ENCODE data around the gene SLC22A16.
"Not testable (repeated sequence)": the region's sequence is repeated elsewhere in the genome, so short reads cannot be mapped to it uniquely, and the experiment has no call there.

Gene SLC22A16

DNA sequence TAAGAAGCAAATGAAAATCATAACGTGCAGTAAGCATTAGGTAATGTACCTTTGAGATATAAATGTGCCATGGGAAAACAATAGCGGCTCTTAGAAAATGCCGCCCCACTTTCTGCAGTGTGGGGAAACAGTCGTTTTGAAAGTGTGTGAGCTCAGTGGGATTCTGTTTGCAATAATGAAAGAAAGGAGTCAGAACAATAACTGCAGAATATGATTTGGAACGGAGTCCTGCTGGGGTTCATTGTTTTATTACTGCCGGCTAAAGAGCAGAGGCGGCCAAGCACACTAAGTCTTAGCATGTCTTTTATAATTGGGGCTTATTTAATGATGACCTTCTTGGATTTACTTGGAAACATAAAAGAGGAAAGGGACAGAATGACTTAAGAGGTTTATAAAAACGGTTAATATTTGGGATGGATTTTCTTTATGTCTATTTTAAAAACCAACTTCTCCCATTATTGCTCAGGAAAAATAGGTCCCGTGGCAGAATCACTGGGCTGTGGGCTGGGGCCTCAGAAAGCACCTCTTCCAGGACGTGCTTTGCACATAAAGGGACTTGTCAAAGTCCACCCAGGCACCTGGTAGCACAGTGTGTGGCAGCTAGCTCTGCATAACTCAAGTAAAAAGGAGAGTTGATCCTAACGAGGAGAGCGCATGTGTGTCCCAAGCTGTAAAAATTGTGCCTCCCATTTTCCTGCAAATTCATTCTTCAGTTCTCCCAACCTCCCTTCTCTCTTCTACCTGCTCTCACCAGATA, 44.0 kb upstream of the SLC22A16 start:
- no peak overlapping the region for H3K27ac ChIP-seq
- TF ChIP-seq CTCF (IDR thresholded peaks at IDR 0.05) (no peak), ZFX (IDR thresholded peaks at IDR 0.05; ENCODE audit: borderline replicate concordance) (no peak)

DNA sequence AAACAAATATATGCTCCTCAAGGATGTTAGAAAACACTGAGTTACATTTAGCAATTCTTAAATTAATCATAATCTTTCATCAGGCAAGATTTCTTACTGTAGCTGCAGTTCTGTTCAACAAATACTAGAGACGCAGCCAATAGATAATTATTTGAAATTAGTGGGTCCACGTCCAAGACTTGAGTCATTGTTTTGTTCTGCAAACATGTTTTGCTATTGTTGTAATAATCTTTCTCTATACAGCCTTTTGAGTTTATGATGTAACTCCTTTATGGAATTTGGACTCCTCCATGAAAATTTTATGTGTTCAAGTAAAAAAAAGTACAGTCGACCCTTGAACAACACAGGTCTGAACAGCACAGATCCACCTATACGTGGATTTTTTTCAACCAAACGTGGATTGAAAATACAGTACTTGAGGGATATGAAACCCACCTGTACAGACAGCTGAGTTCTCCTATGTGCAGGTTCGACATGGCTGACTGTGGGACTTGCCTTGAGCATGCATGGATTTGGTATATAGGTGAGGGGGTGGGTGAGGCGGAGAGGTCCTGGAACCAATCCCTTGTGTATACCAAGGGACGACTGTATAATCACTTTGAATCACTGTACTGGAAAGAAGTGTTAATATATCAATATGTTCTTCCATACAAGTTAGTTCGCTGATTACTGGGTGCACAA, 41.3 kb upstream of the SLC22A16 start:
- TF ChIP-seq CTCF (IDR thresholded peaks at IDR 0.05) (no peak), ZFX (IDR thresholded peaks at IDR 0.05; ENCODE audit: borderline replicate concordance) (no peak)
- peak overlapping the region; percentile 89 for H3K27ac ChIP-seq

- TF ChIP-seq ZFX (IDR thresholded peaks at IDR 0.05; ENCODE audit: borderline replicate concordance): no peak
- no peak for TF ChIP-seq CTCF (IDR thresholded peaks at IDR 0.05)
- peak overlapping the region; percentile 89 for H3K27ac ChIP-seq
Measured at GRCh38 chr6:110517034-110517433, 40.6 kb upstream of the SLC22A16 start.

- TF ChIP-seq CTCF (IDR thresholded peaks at IDR 0.05): no peak
- no peak for TF ChIP-seq ZFX (IDR thresholded peaks at IDR 0.05; ENCODE audit: borderline replicate concordance)
- no peak overlapping the region for H3K27ac ChIP-seq
Measured at GRCh38 chr6:110514818-110515217, 38.4 kb upstream of the SLC22A16 start.

- no peak overlapping the region for H3K27ac ChIP-seq
Measured at GRCh38 chr6:110512991-110513390, 36.6 kb upstream of the SLC22A16 start.

DNA sequence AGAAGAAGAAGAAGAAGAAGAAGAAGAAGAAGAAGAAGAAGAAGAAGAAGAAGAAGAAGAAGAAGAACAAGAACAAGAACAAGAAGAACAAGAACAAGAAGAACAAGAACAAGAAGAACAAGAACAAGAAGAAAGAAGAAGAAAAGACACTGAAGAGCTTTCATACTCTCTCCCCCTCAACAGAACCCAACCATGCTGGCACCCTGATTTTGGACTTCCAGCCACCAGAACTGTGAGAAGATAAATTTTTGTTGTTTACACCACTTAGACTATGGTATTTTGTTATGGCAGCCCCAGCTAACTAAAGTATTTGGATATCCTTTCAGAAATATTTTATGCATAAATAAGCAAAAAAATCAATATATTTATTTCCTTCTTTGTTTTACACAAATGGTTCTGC, 36.1 kb upstream of the SLC22A16 start:
- H3K27ac ChIP-seq: not testable (repeated sequence)

More at GRCh38 chr6:110512991-110513390, 36.6 kb upstream of the SLC22A16 start:
- TF ChIP-seq CTCF (IDR thresholded peaks at IDR 0.05) (no peak), ZFX (IDR thresholded peaks at IDR 0.05; ENCODE audit: borderline replicate concordance) (no peak)

DNA sequence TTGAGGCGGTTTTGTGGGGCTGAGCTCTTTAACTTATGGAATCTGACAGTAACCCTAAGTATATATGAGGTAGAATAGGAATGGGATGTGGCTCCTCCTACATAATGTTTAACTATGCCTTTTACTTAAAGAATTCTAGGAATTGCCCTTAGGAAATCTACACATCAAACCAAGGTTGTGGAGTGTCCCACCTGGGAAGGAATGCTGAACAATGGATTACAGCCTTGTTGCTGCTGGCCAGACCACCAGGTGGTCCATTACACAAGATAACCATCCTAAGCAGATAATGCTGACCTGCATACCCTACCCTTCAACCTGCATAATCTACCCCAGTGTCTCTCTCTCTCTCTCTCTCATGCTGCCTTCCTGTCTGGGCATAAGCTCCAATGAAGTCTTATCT, 35.0 kb upstream of the SLC22A16 start:
- TF ChIP-seq ZFX (IDR thresholded peaks at IDR 0.05; ENCODE audit: borderline replicate concordance) (no peak), CTCF (IDR thresholded peaks at IDR 0.05) (no peak)
- no peak overlapping the region for H3K27ac ChIP-seq

All from 22Rv1 (cell line).